NCI-H446 treated with DMSO at 0.1 percent for 48 hours (cell line): ENCODE data around the gene GABRG3.

Experiments
- DNase-seq: peaks from one replicate; lab custom pipeline; 2025; lab: John Stamatoyannopoulos, UW

Gene GABRG3

DNA sequence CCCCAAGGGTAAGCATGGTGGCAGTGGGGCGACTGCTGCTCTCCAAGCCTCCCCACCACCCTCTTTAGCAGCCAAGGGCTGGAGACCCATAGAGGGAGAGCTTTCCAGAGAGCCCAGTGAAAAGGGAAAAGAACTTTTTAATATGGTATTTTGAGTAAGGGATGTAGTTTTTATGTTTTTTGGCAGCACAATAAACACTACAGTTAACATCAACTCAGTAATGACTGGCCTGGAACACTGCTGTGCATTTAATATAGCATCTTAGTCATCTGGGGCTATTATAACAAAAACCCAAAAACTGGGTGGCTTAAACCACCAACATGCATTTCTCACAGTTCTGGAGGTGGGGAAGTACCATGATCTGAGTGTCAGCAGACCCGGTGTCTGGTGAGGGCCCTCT, 495.8 kb downstream of the GABRG3 start:
- DNase-seq: no peak

DNA sequence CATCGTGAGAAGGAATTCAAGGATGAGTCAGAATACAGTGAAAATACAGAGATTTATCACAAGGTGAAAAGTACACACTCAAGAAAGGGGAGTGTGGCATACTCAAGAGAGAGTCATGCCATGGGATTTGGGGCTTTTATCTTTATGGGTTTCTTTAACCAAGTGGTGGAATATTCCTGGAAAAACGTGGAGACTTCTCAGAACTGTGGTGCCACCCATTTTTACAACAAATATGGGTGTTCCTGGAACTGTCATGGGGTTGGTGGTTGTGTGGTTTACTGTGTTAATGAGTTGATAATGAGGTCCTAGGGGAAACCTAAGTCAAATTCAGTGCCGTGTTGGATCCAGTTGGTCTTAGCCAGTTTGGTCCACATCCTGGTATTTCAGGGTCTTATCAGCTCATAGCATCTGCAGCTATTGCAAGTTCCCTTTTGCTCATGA, 497.2 kb downstream of the GABRG3 start:
- no peak for DNase-seq

DNA sequence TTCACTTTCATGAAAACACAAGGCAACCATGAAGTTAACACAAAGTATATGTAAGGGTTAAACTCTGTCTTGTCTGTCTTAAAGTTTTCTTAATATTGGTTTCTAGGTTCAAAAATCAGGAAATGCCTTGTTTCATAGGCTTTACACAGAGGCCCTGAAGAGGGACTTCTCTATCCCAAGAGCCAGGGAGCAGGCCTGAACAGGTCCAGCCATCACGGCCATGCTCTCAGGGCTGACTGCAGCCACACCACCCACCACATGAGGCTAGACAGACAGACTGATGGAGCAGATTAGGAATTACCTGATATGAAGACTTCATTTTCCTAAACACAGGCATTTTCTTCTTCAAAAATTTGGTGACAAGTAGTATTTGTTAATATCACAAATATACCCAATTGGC, 502.9 kb downstream of the GABRG3 start:
- no peak for DNase-seq

DNA sequence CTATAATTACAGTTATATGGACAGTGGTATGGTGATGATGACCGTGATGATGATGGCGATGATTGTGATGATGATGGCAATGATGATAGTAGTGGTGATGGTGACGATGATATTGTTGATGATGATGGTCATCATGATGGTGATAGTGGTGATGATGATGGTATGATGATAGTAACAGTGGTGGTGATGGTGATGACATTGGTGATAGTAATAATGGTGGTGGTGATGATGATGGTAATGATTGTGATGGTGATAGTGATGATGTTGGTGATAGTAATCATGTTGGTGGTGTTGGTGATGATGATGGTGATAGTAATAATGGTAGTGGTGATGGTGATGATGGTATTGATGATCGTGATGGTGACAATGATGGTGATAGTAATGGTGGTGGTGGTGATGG, 504.4 kb downstream of the GABRG3 start:
- DNase-seq: no peak

DNA sequence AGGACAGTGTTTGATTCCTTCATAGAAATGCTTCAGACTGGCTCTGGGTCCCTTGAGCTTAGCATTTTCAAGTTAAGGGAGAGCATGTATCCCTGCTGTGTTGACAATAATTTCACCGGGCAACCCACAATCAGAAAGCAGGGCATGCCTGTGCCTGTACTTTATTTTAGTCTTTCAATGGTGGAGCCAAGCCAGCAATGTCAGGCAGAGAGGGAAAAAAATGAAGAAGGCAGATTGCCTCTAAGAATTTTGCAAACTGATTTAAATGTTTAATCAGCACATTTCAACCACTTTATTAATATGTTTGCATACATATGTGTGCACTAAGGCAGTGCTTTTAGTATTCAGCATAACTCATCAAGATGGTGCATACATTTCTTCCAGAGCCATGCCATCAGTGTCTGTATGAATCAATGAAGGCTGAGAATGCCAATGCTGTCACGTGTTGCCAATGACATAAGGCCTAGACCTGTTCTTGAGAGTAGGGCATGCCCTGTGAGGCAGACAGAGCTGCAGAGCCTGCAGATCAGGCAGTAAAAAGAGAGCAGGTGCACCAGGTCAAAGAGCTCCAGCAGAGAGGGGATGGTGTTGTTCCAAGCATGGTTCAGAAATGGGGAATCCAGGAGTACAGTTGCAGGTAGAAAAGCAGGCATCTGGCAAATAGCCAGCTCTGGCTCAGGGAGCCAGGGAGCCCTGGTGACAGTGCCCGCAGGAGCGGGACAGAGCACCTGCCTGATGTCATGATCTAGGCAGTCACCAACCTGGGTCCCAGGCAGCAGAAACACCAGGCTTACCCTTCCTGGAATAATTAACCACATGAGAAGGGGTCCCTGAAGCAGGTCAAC, 508.5 kb downstream of the GABRG3 start:
- peak; percentile 6 for DNase-seq

DNA sequence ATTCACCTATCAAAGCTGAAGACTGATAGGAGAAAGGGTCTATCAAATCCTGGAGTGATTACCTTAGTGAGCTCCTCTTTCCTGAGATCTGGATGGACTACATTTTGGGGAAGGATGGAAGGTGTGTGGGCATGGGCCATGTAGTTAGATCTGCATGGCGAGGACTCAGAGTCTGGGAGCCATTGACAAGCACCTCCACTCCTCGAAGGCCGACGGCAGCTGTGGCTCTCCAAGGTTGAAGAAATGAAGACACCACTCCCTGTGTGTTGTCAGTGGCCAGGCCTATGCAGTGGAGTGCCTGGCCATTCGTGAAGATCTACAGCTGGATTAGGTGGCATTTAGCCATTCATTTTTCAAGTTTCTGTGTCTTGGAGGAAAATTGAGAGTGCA, 509.2 kb downstream of the GABRG3 start:
- no peak for DNase-seq

DNA sequence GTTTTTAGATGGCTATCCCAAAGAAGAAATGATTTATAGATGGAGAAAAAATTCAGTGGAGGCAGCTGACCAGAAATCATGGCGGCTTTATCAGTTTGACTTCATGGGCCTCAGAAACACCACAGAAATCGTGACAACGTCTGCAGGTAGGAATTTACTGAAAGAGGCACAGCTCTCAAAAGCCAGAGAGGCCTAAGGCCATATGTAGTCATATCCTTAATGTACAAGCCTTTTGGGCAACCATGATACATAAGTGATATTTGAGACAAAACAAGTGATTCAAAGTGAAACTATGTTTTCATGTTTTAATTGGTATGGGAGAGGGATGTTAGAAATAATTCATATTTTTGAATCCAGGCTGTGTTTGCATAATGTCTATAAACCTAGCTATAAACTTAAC, 509.7 kb downstream of the GABRG3 start:
- DNase-seq: no peak

DNA sequence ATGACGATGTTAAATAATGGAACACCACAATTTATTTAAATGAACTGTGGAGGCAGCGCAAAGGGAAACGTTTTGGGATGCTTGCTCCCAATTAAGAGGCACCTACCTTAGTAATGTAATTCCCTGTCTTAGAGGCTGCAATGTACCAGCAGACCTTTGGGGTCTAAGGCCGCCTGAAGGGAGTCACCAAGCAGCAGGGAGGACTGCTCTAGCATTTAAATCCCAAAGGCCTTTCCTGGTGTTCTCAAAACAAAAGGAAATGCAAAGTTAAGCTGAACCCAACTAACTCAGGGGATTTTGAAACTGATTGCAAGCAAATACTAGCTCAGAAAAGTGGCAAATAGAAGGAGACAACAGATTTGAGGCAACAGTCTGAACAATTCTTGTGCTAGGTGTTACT, 510.8 kb downstream of the GABRG3 start:
- DNase-seq: no peak

DNA sequence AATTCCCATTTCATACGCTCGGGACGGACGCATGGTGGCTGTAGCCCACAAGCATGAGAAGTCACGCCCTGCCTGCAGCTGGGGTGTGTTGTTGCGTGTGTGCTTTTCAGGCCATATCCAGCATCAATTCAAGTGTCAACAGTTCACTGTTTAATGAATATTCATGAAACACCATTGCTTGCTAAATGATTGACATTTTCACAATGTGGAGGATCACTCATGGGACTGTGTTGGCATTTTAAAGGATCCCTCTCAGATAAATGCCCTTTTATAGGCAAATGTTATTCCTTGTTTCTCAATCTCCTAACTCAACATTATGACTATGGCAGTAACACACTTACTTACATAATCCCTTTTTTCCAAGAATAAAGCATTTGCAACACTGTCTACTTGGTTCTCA, 511.3 kb downstream of the GABRG3 start:
- no peak for DNase-seq

DNA sequence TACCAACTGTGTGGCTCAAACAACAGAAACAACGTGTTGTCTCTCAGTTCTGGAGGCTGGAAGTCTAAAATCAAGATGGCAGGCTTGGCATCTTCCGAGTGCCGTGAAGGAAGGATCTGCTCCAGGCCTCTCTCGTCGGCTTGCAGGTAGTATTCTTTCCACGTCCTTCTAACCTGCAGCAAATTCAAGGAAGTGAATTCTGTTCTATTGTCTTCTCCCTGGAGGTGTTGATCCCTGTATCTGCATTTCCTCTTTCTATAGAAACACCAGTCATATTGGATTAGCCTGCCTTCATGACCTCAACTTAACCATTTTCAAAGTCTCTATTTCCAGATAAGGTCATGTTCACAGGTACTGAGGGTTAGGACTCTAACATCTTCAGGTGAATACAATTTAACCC, 512.1 kb downstream of the GABRG3 start:
- DNase-seq: no peak

DNA sequence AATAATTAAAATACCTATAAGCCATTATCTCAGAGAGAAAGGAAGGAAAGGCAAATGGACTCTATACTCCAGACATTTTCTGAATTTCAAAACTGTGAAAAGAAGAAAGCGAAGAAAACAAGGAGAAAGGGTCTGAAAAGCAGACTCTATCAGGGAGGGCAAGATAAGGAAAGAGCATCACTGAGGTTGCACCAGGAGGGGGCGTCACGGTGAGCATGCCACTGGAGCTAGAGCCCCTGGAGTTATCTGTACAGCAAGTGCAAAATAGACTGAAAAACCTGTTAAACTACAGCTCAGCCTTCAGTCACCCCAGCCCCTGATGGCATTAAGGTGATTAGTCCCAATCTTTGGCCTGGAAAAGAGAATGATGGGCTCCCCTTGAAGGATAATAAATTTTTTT, 514.3 kb downstream of the GABRG3 start:
- DNase-seq: no peak

DNA sequence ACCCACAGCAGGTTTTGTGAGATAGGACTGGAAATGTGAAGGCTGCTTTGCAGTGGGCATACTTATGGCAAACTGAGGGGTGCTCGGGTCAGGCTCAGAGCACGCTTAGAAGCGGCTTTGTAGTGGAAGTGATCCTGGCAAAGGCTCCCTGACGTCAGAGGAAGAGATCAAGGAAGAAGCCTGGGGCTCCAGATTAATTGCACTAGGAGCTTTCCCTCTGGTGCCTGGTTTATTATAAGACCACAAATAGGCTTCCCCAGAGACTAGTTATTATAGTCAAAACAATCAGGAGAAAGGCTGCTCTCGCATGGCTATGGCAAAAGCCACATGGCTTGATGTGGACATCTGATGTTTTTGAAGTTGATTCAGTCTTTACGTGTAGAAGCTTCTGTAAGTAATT, 515.1 kb downstream of the GABRG3 start:
- DNase-seq: no peak

DNA sequence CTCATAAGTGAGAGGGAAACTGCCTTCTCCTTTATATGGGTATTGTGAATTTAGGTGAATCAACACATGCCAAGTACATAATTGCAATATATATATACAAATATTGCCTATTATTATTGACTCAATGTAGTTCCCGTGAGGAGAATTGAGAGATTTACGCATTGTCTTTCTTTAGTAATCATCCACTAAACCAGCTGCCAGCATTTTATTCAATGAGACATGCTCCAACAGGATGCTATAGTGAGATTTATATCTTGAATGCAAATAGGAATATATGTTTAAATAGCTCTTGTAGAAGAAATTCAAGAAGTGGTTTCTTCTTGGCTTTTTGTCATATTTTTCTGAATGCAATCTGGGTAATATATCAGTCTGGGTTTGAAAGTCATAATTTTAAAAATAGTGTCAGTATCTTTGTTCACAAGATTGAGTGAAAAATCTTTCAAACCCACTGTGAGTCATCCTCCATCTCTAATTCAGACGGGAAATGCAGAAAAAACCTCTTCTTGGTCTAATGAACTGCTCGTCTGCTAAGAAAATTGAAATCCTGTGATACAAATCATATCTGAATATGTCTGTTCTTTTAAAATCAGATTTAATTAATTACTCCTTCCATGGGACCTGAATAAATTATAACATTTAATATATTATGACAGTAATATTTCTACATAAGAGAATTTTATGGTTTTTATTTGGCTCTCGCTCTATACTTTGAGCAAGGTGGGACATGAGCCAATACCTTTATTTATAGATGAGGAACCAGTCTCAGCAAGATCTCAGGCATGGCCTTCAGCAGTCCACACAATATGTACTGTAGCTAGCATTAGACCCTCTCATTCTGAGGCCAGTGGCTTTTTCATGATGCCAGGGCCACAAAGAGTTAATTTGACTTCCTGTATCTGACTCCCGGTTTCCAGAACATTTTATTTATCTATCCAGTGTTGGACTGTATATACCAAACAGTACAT, 516.0 kb downstream of the GABRG3 start:
- peak; percentile 18 for DNase-seq

DNA sequence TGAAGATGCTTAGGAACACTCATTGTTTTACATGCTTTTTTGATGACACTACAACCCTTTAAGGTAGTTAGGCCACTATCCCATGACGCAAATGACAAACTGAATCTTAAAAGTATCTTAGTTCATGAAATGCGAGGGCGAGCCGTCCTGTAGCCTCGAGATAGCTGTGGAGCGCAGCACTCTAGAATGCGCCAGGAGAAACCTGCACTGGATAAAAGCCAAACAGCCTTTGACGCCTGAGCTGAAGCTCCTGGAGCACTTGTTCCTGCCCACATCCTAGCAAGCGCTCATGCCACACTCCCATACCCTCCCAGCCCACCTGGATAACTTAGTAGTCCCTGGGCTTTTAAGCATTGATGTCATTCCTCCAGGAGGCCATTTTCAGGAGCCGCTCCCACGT, 516.9 kb downstream of the GABRG3 start:
- no peak for DNase-seq

DNA sequence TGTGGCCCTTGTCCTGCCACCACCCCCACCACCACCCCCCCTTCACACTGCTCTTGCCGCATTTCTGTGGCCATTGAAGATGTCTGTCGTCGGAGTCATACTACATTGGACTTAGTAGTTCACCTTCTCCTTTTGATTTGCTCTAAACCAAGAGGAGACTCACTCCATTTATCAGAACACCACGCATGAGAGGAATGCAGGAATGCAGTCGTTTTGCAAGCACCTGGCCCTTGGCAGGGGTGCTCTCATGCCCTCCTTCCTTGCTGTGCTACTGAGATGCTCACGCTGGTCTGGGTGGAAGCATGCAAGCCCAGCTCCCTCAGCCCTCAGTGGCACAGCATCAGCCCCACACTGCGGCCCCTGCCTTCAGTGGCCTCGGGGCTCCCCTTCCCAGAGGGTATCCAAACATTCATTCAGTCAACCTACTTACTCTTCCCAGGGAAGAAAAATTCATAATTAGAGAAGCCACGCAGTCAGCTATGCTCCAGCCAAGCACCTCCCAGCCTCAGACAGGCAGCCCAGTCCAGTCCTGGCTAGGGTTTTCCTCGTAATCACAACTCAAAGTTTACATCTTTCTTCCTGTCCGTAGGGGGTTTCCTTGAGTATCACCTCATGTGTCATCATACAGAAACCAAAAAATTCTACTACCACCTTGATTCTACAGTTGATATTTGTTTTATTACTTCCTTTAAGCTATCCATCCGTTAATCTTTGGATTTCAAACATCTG, 520.0 kb downstream of the GABRG3 start:
- no peak for DNase-seq

DNA sequence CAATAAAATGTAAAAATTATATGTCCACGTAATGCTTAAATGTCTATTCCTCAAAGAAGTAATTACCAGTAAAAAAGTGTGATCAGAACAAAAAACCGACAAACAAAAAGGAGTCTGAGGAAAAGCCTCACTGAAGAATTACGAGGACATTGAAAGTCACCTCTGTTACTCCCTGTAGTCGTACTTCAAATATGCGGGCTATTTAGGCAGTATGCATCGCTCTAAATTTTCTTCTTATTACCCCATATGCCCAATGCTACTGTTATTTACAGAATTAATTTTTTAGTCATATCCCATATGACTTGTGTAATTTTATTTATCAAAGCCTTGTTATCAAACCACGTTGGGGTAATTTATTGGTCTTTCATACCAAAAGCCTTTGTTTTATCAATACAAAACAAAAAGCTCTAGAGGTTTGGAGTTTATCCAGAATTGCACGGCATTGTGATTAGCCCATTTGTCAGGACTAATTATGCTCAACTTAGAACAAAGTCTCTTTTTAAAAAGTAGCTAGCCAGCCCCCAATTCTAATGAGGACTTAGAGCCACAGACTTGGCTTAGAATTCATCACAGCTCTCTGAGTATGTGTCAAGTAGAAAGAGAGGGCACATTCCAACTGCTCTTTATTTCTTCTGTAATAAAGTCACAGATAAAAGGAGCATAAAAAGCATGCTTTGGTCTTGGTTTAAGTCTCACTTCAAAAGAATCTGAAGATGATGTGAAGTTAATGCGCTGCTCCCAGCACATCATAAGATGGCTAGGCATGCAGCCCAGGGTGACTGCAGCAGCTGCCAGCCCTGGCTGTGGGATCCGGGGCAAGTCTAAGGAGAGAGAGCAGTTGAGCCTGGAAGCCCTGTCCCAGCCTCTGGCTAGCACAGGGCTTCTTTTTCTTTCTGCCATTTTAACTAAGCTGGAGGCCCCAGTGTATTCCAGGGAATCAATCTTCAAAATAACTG, 521.0 kb downstream of the GABRG3 start:
- peak; percentile 12 for DNase-seq

DNA sequence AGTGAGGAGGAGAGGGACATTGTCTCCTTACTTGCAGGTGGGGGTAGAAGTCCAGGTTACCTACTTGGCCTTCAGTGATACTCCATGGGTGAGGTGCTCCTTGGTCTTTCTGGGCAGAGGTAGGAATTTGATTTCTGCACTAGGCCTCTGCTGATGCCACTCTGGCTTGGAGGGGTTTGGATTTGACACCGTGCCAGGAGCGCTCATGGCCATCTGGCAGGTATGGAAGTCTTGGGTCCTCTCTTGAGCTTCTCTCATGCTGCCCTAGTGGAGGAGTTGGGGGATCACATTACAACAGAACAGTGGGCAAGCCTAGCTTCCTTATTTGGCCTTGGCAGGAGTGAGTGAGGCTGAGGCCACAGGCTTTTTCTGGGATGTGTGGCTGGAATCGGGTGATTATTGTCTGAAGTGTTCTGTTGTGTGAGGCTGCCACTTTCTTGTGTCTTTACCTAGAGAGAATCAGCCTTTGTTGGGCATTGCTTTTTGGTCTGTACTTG, 525.0 kb downstream of the GABRG3 start:
- peak; percentile 31 for DNase-seq

DNA sequence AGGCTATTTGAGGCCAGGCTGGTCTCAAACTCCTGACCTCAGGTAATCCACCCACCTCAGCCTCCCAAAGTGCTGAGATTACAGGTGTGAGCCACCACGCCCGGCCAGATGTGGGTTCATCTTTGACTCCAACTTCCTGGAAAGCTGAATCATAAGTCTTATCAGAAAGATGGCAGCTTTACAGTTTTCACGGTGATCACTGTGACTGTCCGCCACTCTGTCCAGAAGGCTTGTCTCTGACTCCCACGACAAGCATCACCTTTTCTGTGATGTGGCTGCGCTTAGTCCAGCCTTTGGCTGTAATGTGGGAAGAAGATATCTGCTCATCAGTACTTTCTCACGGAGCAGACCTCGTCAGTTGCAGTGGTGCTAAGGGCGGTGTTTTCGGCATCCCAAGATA, 527.7 kb downstream of the GABRG3 start:
- DNase-seq: no peak

DNA sequence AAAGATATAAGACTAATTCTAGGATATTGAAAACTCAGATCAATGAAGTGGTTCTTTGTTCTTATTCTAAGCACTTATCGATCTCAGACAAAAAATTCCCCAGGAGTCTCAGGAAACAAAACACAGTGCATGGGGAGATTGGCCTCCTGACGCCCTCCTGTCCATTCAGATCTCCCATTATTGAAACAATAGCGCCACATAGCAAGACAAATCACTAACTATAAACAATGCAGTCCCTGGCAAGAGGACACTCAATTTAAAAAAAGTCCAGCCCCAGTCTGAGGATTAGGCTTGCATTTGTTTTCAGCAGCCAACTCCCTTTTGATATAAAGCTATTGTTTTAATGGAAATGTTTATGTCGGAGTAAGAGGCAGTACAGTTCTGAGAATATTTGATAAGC, 528.2 kb downstream of the GABRG3 start:
- DNase-seq: no peak

DNA sequence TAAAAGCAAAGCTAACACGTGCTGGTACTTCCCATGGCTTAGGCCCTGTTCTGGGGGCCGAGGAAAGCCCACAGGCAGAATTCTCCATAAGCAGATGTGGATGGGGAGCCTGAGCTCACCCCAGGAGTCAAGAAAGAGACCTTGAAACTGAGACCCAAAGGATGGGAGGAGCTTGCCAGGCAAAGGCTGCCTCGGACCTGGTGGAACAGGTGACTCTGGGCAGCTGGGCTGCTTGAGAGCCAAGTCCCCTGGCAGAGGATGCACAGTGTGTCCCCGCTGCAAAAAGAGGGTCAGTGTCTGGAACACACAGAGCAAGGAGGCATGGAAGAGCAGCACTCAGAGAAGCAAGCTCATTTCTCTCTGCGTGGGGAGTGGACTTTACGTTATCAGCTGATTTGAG, 528.7 kb downstream of the GABRG3 start:
- DNase-seq: no peak

DNA sequence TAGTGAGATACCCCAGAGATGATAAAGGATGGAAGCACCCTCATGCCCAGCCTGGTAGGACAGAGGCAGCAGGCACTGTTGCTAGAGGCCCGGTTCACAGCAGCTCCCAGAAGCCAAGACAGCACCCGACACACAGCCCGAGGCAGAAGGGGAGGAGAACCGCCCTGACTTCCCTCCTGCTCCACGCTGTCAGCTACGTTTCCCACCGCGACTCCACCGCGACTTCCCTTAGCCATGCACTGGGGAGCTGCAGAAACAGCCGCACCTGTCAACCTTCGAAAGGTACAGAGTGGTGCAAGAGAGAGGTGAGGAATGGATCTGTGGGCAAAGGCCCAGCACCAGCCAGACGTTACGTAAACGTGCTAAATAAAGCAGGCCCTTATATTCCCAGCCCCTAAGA, 529.2 kb downstream of the GABRG3 start:
- DNase-seq: no peak
